HFFc6 (cell line): ENCODE measurements around the gene RNPEP. TPM values are rescaled to one million over a fixed set of nuclear protein-coding genes. Genes with fewer than 3 reads are reported as not detected.

Experiments
- DNase-seq: peaks from one replicate; pipeline ENCODE4 v3.0.0-alpha.2; 2018
- H3K27ac Mint-ChIP-seq: 2 replicates; pipeline ENCODE4 v1.8.0; 2020; ENCODE audit warnings: mild to moderate bottlenecking, mixed read lengths
- H3K27me3 Mint-ChIP-seq: 2 replicates; pipeline ENCODE4 v1.8.0; 2021; ENCODE audit warnings: mild to moderate bottlenecking, moderate library complexity, mixed read lengths; ENCODE audit not compliant: insufficient read depth
- H3K36me3 Mint-ChIP-seq: 2 replicates; pipeline ENCODE4 v1.8.0; 2021; ENCODE audit warnings: low read depth, mixed read lengths
- H3K4me1 Mint-ChIP-seq: 2 replicates; pipeline ENCODE4 v1.8.0; 2020; ENCODE audit warnings: low read depth, mixed read lengths
- H3K4me3 Mint-ChIP-seq: 2 replicates; pipeline ENCODE4 v1.8.0; 2020; ENCODE audit warnings: mild to moderate bottlenecking, moderate library complexity, mixed read lengths
- H3K9me3 Mint-ChIP-seq: 2 replicates; pipeline ENCODE4 v1.8.0; 2020; ENCODE audit warnings: mild to moderate bottlenecking, mixed read lengths
- CTCF ChIP-seq: fragments of 200-600 bp; sonication (generic); IDR thresholded peaks from 2 replicates; pipeline ENCODE4 v1.5.0; 2021; ENCODE audit warnings: antibody characterized with exemption, mild to moderate bottlenecking
- total RNA-seq, 6 experiments: library from RNA; stranded (reverse); fragmentation: NEBNext Ultra II Directional; extraction: Animal tissue kit (Norgen Biotek cat#: 25700); gene quantifications; 2 replicates in 1 of 6; 3 replicates in 5 of 6; pipeline ENCODE4 v1.2.3, GENCODE V29; 2021

RNPEP gene
- total RNA-seq, 6 experiments from 2014 or later, result 66.6 to 82.5 (median 76.4) TPM

- H3K9me3 Mint-ChIP-seq, result no peaks in the 10 kb centered on the region
These were observed 16.3 kb upstream of the RNPEP start for GRCh38 chr1:201966171-201966570.

DNA sequence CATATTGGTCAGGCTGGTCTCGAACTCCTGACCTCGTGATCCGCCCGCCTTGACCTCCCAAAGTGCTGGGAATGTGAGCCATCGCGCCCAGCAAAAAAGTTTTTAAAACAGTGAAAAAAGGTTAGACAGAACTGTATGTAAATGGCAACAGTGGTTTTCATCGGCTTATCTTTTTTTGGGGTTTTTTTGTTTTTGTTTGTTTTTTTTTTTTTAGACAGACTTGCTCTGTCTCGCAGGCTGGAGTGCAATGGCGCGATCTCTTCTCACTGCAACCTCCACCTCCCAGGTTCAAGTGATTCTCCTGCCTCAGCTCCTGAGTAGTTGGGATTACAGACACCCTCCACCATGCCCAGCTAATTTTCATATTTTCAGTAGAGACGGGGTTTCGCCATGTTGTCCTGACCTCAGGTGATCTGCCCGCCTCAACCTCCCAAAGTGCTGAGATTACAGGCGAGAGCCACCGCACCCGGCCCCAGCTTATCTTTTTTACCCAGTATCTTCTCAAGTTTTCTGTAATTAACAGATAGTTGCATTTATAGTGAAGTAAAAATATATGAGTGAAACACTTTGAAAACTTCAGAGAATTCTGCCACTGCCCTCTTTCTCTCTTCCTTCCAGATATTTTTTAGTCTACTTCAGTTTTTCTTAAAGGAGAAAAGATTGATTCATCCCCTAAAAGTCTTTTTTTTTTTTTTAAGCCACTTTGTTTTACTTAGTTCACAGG, 14.1 kb upstream of the RNPEP start:
- Mint-ChIP-seq H3K4me1 (peaks cover 53% of the 10 kb centered on the region), H3K4me3 (no peak overlapping the region), H3K27ac (peak overlapping the region; percentile 23; the same call in 1 of the 2 replicates), H3K27me3 (no peaks in the 10 kb centered on the region; the same call in 1 of the 2 replicates), H3K36me3 (peaks cover 29% of the 10 kb centered on the region), H3K9me3 (no peaks in the 10 kb centered on the region)
- no peak for TF ChIP-seq CTCF
- no peak for DNase-seq

More at GRCh38 chr1:201966171-201966570, 16.3 kb upstream of the RNPEP start:
- no peak for TF ChIP-seq CTCF
- peaks cover 33% of the 10 kb centered on the region for H3K36me3 Mint-ChIP-seq
- DNase-seq, result no peak
- H3K4me1 Mint-ChIP-seq, result peaks cover 61% of the 10 kb centered on the region
- H3K27ac Mint-ChIP-seq, result 0 out of 2 replicates have a peak overlapping the region, but pooled peaks have one; percentile 51
- H3K4me3 Mint-ChIP-seq, result no peak overlapping the region
- no peaks in the 10 kb centered on the region; the same call in 1 of the 2 replicates for H3K27me3 Mint-ChIP-seq

DNA sequence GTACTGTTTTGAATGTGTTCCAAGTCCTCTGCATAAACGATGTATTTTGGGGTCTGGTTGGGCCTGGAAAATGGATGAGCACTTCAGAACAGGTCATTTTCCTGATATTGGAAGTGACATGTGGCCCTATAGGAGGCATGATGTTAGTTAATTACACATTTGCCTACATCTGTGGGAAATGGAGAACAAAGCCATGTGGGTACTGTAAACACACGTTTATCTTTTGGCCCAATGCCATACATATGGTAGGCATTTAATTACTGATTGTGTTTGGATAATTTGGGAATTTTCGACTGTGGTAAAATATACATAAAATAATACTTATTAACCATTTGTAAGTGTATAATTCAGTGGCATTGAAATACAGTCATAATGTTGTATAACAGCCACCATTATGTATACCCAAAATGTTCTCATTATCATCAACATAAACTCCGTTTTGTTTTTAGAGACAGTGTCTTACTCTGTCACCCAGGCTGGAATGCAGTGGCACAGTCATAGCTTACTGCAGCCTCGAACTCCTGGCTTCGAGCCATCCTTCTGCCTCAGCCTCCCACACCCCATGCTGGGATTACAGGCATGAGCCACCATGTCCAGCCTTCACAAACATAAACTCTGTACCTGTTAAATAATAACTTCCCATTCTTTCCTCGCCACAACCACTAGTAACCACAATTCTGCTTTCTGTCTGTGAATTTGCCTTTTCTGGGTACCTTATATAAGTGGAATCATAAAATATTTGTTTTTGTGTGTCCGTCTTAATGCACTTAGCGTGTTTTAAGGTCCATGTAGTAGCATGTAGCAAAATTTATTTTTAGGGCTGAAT, 11.9 kb upstream of the RNPEP start:
- Mint-ChIP-seq H3K9me3 (no peaks in the 10 kb centered on the region), H3K4me3 (no peak overlapping the region), H3K4me1 (peaks cover 39% of the 10 kb centered on the region), H3K27me3 (peaks cover 8% of the 10 kb centered on the region), H3K36me3 (peaks cover 25% of the 10 kb centered on the region), H3K27ac (peak overlapping the region; percentile 67)
- peak; percentile 61 for DNase-seq
- no peak for TF ChIP-seq CTCF

DNA sequence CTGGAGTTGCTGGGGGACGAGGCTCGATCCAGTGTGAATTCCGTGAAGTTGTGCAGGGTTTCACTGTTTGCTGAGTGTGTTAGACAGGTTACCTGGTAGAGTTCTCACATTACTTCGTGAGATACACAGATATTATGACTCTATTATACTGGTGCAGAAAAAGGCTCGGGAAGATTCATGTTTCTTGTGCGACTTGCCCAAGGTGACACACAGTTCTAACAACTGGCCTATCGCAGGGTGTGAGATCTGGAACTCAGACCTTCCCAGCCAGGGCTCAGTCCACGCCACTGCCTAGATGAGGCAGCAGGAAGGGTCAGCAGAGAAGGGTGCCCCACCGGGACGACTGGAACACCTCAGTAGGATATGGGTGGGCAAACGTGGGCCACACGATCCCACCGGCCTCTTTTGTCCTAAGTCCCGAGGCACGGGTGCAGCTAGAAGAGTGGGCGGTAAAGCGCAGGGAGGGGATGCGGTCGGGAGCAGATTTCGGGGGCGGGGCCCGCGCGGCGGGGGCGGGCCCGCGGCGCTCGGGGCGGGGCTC, 296 bp upstream of the RNPEP start:
- peak overlapping the region; percentile 80 for H3K27ac Mint-ChIP-seq
- H3K9me3 Mint-ChIP-seq, result no peaks in the 10 kb centered on the region
- peak overlapping the region; percentile 89 for H3K4me3 Mint-ChIP-seq
- no peak for TF ChIP-seq CTCF
- H3K4me1 Mint-ChIP-seq, result peaks cover 24% of the 10 kb centered on the region
- no peak for DNase-seq
- peaks cover 1% of the 10 kb centered on the region; the same call in 1 of the 2 replicates for H3K27me3 Mint-ChIP-seq
- peaks cover 5% of the 10 kb centered on the region; the same call in 1 of the 2 replicates for H3K36me3 Mint-ChIP-seq

GRCh38 chr1:201983380-201983805, 945 bp downstream of the RNPEP start:
- H3K27me3 Mint-ChIP-seq, result peaks cover 1% of the 10 kb centered on the region; the same call in 1 of the 2 replicates
- peaks cover 5% of the 10 kb centered on the region; the same call in 1 of the 2 replicates for H3K36me3 Mint-ChIP-seq
- no peak for DNase-seq

More at GRCh38 chr1:201983380-201983805, 945 bp downstream of the RNPEP start:
- Mint-ChIP-seq H3K27ac (peak overlapping the region; percentile 78), H3K4me1 (peaks cover 25% of the 10 kb centered on the region), H3K4me3 (peak overlapping the region; percentile 95), H3K9me3 (no peaks in the 10 kb centered on the region)
- no peak; the same call in 1 of the 2 replicates for TF ChIP-seq CTCF
